GM18907 (cell line): ENCODE data around the gene CGN.
"Not testable (repeated sequence)": the region's sequence is repeated elsewhere in the genome, so short reads cannot be mapped to it uniquely, and the experiment has no call there.

Source experiments
- ATAC-seq: cut with Tn5 transposase; IDR thresholded peaks from one replicate; pipeline ENCODE4 v1.9.1; 2021; ENCODE audit warnings: mild to moderate bottlenecking, moderate library complexity; ENCODE audit not compliant: unreplicated experiment

Gene CGN

DNA sequence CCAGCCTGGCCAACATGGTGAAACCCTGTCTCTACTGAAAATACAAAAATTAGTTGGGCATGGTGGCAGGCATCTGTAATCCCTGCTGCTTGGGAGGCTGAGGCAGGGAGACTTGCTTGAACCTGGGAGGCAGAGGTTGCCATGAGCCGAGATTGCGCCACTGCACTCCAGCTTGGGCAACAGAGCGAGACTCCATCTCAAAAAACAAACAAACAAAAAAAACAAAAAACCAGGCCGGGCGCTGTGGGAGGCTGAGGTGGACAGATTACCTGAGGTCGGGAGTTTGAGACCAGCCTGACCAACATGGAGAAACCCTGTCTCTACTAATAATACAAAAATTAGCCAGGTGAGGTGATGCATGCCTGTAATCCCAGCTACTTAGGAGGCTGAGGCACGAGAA lies 11.2 kb downstream of the CGN start:
- ATAC-seq = not testable (repeated sequence)

DNA sequence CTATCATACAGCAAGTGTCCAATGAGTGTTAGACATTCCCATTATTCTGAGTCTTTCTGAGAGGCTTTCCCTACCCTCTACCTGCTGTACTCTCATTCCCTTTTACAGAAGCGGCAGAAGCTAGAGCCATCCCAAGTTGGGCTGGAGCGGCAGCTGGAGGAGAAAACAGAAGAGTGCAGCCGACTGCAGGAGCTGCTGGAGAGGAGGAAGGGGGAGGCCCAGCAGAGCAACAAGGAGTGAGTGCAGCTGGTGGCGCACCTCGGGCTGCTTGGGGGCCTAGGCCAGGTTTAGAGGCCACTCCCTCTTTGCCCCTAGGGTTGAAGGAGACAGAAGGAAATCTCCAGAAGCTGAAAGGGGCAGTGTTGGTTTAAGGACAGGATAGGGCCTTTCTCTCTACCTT lies 12.1 kb downstream of the CGN start:
- no peak for ATAC-seq

DNA sequence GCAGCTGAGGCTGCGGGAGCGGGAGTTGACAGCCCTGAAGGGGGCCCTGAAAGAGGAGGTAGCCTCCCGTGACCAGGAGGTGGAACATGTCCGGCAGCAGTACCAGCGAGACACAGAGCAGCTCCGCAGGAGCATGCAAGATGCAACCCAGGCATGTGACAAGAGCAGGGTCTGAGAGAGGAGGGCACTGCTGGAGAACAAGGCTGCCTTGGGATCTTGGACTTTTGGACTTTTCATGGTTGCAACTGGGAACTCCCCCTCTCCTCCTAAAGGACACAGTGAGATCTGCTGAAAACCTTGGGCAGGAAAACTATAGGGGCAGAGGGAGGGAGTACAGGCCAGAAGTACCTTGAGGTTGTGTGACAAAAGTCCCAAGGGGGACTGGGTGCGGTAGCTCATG lies 13.5 kb downstream of the CGN start:
- no peak for ATAC-seq

DNA sequence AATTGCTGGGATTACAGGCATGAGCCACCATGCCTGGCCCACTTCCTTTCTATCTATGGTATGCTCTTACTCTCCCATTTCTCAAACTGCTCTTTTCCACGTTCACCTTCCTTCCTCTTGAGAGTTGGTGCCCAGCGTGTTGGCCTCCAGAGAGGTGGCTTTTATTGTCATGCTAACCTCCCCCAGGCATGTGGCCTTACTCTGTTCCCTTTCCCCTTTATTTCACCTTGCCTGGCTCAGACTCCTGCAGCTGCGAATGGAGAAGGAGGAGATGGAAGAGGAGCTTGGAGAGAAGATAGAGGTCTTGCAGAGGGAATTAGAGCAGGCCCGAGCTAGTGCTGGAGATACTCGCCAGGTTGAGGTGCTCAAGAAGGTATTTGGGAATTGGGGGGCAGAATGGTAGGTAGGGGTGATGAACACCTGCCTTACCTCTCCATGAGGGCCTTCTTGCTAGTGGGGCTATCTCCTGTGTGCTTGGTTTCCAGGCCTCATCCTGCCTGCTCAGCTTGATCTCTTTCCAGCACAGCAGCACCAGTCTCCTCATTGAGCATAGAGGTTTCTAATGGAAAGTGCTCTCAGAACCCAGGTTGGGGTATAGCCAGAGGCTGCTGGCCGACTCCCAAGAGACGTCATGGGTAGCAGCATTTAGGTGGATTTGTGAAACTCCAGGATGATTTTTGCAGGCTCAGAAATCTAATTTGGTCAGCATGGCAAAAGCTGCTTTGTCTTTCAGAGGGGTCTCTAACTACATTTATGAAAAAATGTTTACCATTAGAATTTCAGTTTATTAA lies 15.7 kb downstream of the CGN start:
- no peak for ATAC-seq

DNA sequence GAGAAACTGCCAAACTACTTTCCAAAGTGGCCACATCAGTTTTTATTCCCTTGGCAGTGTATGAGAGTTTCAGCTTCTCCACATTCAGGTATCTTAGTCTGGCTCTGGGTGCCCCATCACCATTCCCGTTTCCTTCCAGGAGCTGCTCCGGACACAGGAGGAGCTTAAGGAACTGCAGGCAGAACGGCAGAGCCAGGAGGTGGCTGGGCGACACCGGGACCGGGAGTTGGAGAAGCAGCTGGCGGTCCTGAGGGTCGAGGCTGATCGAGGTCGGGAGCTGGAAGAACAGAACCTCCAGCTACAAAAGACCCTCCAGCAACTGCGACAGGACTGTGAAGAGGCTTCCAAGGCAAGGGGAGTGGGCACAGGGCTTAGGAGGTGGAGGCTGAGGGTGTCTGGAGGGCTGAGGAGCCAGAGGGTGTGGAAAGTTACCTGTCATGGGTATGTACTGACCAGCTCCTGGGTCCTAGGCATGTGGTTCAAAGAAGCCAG lies 18.1 kb downstream of the CGN start:
- no peak for ATAC-seq

DNA sequence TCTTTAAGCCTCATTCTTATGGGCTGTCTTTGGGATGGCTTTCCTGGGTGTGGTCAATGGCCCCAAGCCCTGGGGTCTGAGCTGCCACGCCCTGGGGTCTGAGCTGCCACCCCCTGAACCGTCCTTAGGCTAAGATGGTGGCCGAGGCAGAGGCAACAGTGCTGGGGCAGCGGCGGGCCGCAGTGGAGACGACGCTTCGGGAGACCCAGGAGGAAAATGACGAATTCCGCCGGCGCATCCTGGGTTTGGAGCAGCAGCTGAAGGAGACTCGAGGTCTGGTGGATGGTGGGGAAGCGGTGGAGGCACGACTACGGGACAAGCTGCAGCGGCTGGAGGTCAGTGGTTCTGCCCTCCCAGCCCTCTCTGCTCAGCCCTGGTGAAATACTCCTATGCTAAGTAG lies 18.6 kb downstream of the CGN start:
- no peak for ATAC-seq

DNA sequence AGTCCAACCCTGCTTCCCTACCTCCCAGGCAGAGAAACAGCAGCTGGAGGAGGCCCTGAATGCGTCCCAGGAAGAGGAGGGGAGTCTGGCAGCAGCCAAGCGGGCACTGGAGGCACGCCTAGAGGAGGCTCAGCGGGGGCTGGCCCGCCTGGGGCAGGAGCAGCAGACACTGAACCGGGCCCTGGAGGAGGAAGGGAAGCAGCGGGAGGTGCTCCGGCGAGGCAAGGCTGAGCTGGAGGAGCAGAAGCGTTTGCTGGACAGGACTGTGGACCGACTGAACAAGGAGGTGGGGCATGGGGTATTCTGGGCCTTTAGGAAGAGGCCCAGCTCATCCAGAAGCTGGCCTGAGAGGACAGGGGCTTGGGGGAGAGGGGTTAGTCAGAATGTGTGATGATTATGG lies 19.3 kb downstream of the CGN start:
- no peak for ATAC-seq

DNA sequence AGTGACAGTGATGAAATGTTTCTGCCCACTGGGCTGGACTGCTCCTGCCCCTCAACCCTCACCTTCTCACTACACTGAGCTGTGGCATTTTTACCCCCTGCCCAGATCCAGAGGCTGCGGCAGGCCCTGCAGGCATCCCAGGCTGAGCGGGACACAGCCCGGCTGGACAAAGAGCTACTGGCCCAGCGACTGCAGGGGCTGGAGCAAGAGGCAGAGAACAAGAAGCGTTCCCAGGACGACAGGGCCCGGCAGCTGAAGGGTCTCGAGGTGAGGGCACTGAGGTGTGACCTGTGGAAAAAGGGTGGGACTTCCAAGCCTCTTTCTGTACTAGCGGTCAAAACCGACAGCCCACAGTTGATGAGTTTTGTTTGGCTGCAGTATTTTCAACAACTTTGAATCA lies 22.7 kb downstream of the CGN start:
- no peak for ATAC-seq

DNA sequence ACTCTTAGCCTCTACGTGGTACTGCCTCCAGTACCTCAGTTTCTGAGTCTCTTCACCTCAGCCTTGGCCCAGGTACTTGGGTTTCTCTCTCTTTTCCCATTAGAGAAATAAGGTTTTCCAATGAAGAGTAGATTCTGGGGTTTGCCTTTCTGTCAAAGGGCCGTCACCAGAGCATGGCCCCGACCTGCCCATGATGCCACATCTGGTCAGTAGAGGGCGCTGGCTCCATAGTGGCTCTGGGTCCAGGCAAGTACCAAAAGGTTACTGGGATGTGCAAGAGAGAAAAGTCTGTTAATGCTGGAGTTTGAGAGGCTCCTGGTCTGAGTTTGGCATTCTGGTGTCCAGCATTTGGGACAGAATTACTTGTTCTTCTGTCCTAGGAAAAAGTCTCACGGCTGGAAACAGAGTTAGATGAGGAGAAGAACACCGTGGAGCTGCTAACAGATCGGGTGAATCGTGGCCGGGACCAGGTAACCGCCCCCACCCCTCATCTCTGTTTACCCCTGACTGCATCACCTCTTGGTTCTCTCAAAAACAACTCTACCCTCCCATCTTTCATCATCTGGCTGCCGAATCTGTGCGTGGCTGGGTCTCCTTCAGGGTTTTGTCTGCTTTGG lies 23.6 kb downstream of the CGN start:
- no peak for ATAC-seq

DNA sequence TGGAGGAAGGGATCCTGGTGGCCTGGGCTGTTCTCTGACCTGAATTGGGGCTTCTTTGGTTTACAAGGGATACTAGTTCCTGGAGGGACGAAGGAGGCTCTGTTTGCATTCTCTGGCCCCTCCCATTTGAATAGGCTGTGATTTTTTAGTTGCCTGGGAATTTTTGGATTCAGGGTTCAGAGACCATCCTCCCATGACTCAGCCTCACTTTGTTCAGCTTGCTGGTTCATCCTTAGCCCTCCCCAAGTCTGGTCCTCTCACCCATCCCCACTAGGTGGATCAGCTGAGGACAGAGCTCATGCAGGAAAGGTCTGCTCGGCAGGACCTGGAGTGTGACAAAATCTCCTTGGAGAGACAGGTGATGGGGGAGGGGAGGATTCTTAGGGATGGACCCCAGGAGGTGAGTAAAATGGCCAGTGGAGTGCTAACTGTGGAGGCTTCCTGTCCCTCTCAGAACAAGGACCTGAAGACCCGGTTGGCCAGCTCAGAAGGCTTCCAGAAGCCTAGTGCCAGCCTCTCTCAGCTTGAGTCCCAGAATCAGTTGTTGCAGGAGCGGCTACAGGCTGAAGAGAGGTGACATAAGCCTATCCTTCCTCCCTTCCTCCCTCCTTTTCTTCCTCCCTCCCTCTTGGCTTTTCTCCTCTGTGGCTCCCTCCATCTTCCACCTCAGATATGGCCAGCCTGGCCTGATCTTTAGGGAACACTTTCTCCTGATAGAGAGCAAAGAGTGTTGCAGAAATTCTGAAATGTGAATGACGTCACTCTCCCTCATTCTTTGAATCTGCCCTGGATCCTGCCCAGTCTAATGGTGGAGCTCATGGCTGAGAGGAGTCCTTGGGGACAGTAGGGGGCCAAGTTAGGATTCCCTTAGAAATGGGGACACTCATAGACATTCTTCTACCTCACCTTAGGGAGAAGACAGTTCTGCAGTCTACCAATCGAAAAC lies 24.4 kb downstream of the CGN start:
- ATAC-seq = no peak

DNA sequence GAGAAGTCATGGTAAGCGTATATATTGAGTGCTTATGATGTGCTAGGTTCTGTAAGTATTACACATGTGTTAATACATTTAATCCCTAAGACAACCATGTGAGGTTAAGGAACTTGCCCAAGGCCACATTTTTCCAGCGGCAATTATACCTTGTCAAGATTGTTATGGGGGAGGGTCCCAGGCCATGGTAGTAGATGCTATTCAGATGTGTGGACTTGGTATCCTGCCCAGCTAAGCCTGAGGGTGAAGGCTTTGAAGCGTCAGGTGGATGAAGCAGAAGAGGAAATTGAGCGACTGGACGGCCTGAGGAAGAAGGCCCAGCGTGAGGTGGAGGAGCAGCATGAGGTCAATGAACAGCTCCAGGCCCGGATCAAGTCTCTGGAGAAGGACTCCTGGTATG lies 25.3 kb downstream of the CGN start:
- no peak for ATAC-seq

DNA sequence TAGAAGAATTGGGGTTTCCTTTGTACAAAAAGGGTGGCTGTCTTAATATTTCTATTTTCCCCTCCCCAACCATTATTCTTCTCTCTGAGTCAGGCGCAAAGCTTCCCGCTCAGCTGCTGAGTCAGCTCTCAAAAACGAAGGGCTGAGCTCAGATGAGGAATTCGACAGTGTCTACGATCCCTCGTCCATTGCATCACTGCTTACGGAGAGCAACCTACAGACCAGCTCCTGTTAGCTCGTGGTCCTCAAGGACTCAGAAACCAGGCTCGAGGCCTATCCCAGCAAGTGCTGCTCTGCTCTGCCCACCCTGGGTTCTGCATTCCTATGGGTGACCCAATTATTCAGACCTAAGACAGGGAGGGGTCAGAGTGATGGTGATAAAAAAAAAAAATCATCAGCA lies 25.9 kb downstream of the CGN start:
- ATAC-seq = no peak

DNA sequence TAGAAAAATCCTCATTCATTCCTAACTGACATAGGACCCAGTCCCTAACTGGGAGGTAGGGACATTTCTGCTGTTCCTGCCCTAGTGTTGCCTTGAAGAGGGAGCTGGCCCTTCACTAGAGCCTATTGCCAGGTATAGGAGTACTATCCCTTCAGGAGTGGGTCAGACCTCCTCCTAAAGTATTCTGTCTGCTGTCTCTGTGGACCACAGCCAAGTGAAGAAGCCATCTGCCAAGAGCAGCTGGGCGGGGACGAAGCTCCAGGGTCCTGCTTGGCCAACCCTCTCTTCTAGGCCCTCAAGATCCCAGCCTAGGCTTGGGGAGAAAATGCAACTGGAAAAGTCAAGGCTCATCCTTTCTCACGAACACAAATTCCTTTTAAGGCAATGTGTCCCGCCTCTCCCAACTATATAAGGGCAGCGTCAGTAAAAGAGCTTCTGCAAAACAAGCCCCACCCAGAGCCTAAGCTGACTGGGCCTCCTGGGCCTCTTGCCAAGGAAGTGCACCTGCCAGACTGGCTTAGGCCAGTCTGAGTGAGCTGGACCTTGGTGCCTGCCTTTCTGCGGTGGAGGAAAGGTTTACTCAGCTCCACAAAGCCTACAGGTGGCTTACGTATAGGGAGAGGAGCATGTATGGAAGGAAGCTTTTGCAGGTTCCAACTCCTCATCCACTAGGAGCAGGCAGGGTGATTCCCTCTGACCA lies 28.3 kb downstream of the CGN start:
- ATAC-seq = peak; percentile 41

DNA sequence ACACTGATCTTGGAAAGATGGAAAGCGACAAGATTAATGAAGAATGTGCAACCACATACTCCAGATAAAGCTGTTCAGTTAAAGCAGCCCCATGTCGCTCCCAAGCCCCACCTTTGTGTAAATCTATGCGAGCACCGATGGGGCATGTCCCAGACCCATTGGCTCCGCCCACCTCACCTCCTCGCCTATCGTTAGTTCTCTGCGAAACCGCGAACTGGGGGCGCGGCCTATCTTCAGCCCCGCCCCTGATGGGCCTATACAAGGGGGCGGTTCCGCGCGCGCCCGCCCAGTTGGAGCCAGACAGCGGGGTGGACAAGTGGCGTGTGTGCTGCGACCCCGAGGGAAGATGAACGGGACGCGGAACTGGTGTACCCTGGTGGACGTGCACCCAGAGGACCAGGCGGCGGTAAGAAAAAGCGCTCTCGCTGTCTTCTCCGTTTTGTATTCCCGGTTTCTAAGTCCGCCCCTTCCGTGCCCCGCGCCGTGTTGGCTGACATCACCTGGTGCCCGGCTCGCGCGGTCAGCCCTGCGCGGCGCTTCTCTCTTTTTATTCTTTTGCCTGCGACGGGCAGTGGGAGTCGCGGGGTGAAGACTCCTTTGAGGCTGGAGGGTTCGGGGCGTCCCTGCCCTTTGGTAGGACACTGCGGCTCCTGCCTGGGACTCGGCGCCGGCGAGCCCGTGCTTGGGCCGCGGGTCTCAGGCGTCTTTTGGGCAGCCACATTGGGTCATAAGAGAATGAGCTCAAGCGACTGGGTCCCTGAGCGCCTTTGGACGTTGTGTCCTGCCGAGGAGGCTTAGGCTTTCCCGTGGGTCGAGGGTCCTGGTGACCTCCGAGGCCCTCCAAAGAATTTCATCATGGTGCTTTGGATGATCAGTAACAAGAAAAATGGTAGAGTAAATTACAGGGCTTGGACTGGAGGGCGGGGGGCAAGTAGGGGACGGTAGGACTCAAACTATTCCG lies 29.1 kb downstream of the CGN start, which contains the start of gene TUFT1:
Gene TUFT1 (plus strand): TSS at position 289 of the 961 bp plus-strand sequence. CDS start 58 bp downstream, at position 347.
- ATAC-seq = peak; percentile 93

DNA sequence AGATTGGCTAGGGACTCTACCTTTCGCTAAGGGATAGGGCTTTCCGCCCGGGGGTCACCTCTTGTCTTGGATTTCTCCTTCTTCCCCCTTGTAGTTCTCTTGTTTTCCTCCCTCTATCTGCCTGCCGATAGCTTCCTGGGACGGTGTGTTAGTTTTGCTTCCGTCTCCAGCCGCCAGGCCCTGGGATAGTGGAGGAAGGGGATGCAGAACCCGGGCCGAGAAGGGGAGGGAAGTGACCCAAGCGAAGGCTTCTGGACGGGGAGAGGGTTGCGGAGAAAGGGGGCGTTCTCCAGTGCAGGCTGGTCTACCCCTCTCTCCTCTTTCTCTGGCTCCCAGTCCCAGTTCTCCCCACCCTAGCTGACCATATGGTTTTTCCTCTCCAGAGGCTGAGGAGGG lies 29.8 kb downstream of the CGN start:
- ATAC-seq = no peak

DNA sequence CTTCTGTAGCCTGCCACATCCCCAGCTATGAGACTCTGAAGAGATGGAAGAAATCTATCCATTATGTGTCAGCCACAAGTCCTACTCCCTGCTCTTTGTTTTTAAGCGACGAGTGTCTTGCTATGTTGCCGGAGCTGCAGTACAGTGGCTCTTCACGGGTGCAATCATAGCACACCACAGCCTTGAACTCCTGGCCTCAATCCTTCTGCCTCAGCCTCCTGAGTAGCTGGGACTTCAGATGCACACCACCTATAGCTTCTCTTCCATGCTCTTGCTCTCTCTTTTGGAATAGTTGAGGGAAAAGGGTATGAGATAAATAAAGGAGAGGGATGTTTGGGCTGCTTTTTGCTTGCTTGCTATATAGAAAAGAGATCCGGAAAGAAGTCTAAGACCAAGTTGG lies 30.6 kb downstream of the CGN start:
- no peak for ATAC-seq

DNA sequence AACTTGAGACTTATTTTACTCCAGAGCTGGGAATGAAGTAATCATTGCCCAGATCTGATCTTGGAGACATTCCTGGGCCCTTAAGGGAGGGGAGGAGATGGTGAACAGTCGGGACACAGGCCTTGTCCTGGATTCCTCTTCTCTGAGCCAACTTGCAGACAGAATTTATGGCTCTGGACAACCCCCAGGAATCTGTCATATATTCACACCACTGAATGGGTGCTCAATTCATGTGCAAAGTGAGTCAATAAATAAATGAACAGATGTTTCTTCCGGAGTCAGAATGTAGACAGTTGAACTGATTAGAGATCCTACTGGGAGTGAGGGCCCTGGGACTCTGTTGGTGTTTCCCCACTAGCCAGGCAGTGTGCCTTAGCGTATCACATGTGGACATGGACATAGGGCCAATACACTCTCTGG lies 31.5 kb downstream of the CGN start:
- ATAC-seq = no peak

DNA sequence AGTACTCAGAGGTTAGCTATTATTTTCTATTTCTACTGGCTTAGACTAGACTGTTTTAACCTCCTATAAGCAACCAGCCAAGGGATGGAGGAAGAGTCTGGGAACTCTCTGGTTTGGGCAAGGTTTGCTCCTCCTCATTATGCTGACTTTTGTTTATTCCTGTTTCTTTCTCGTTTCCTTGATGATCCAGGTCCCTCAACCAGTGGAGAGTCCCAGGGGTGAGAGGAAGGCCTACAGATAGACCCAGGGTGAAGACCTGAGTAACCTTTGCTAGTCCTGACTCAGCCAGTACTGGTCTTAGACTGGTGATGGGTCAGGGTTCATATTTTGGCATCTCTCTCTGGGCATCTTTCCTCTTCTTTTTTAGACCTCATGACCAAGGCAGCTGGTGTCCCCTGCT lies 34.4 kb downstream of the CGN start:
- ATAC-seq = no peak
